Cardiac muscle cell (in vitro differentiated cells and primary cell): ENCODE data around the gene CACUL1. TPM values are rescaled to one million over a fixed set of nuclear protein-coding genes. Genes with fewer than 3 reads are reported as not detected.
A peak's percentile ranks its signal among the peaks of the same experiment; 100 is the strongest.

Experiments used
- DNase-seq, 2 donors: peaks; one replicate each; pipeline versions ENCODE4 v3.0.0 to v3.0.0-alpha.2; 2010 to 2017; ENCODE audit warnings: low read depth in 1 of 2, low spot score in 1 of 2
- H3K27ac ChIP-seq: fragments of 200-600 bp; sonication (generic); 2 replicates; pipeline ENCODE4 v1.5.1; 2016
- H3K27me3 ChIP-seq: fragments of 200-600 bp; sonication (generic); 2 replicates; pipeline ENCODE4 v1.6.0; 2016; ENCODE audit warnings: control low read depth
- H3K36me3 ChIP-seq: fragments of 200-600 bp; sonication (generic); 2 replicates; pipeline ENCODE4 v1.5.1; 2016; ENCODE audit warnings: control low read depth
- H3K4me1 ChIP-seq: fragments of 200-600 bp; sonication (generic); 2 replicates; pipeline ENCODE4 v1.8.1; 2017; ENCODE audit warnings: low read depth, mild to moderate bottlenecking, mixed run types
- H3K4me3 ChIP-seq: fragments of 200-600 bp; sonication (generic); 2 replicates; pipeline ENCODE4 v1.5.1; 2016; ENCODE audit warnings: mild to moderate bottlenecking
- H3K9me3 ChIP-seq: fragments of 200-600 bp; sonication (generic); 2 replicates; pipeline ENCODE4 v1.5.1; 2017; ENCODE audit warnings: low read depth, mild to moderate bottlenecking, control low read depth
- polyA plus RNA-seq: library from polyadenylated mRNA; unstranded; fragments of >200 nt; fragmentation: Nextera tagmentation; extraction: Ambion mirVana; gene quantifications from 2 replicates; pipeline ENCODE4 v1.2.1, GENCODE V29; 2016
- total RNA-seq: library from RNA; depleted of rRNA; stranded (reverse); fragments of >200 nt; gene quantifications from 2 replicates; pipeline ENCODE4 v1.2.3, GENCODE V29; 2016
- TF ChIP-seq, protein P1 (sequence below): IDR thresholded peaks from 2 replicates; pipeline ENCODE4 v1.5.1; 2012; ENCODE audit warnings: low read depth, mild to moderate bottlenecking, low read length

Gene CACUL1
- total and polyA plus RNA-seq, 2 experiments from 2014 or later, result 35.6 to 40.5 TPM

DNA sequence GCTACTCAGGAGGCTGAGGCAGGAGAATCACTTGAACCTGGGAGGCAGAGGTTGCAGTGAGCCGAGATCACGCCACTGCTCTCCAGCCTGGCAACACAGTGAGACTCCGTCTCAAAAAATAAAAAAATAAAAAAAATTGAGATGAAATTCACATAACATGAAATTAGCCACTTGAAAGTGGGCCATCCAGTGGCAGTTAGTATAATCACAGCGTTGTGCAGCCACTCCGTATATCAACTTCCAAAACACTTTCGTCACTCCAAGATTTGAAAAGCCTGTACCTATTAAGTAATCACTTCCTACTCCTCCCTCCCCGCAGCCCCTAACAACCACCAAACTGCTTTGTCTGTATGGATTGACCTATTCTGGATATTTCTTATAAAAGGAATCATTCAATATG lies 20.7 kb upstream of the CACUL1 start:
- no peaks in the 10 kb centered on the region for H3K36me3 ChIP-seq
- no peak overlapping the region for H3K27ac ChIP-seq
- DNase-seq, result peak in 1 of 2 donors; percentile 22
- no peaks in the 10 kb centered on the region for H3K9me3 ChIP-seq
- TF ChIP-seq, protein P1, sequence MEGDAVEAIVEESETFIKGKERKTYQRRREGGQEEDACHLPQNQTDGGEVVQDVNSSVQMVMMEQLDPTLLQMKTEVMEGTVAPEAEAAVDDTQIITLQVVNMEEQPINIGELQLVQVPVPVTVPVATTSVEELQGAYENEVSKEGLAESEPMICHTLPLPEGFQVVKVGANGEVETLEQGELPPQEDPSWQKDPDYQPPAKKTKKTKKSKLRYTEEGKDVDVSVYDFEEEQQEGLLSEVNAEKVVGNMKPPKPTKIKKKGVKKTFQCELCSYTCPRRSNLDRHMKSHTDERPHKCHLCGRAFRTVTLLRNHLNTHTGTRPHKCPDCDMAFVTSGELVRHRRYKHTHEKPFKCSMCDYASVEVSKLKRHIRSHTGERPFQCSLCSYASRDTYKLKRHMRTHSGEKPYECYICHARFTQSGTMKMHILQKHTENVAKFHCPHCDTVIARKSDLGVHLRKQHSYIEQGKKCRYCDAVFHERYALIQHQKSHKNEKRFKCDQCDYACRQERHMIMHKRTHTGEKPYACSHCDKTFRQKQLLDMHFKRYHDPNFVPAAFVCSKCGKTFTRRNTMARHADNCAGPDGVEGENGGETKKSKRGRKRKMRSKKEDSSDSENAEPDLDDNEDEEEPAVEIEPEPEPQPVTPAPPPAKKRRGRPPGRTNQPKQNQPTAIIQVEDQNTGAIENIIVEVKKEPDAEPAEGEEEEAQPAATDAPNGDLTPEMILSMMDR, result peak; percentile 20
- no peaks in the 10 kb centered on the region for H3K4me1 ChIP-seq
- no peaks in the 10 kb centered on the region for H3K27me3 ChIP-seq
- no peak overlapping the region for H3K4me3 ChIP-seq

DNA sequence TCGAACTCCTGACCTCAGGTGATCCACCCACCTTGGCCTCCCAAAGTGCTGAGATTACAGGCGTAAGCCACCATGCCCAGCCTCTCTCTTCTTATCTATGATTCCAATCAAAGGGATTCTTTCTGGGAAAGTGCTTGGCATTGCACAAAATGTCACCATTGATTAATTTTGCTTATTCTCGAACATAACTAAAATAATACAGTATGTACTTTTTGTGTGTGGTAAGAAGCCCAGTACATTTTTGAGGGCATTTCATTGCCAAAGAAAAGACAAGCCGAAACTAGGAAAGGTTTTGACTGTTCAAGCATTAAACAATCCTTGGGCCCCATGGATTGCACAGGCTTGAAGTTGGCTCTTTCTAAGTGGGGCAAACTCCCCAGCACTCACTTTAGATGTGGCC lies 18.3 kb upstream of the CACUL1 start:
- no peaks in the 10 kb centered on the region for H3K4me1 ChIP-seq
- DNase-seq, result no peak
- no peaks in the 10 kb centered on the region for H3K36me3 ChIP-seq
- H3K4me3 ChIP-seq, result no peak overlapping the region
- no peaks in the 10 kb centered on the region for H3K9me3 ChIP-seq
- no peak overlapping the region for H3K27ac ChIP-seq
- H3K27me3 ChIP-seq, result no peaks in the 10 kb centered on the region
- TF ChIP-seq, protein P1, result no peak

DNA sequence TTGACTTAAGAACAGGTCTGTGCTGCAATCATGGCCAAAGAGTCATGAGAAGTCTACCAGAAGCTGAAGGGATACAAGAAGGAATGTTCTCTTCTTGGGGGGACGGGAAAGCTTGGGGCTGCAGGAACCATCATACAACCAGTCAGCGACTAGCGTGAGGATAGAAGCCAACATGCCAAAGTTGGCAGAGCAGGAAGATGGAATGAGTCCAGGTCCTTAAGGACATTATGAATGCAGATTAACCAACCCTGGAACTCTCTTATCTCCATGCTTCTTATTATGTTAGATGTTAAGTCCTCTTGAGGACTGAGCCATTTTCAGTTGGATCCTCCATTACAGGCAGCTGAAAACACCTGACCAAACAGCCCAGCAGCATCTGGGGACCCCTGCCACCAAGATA lies 17.2 kb upstream of the CACUL1 start:
- no peak overlapping the region for H3K4me3 ChIP-seq
- no peaks in the 10 kb centered on the region for H3K4me1 ChIP-seq
- no peak for DNase-seq
- H3K27me3 ChIP-seq, result no peaks in the 10 kb centered on the region
- no peaks in the 10 kb centered on the region for H3K9me3 ChIP-seq
- TF ChIP-seq, protein P1, result no peak
- no peaks in the 10 kb centered on the region for H3K36me3 ChIP-seq
- H3K27ac ChIP-seq, result no peak overlapping the region

DNA sequence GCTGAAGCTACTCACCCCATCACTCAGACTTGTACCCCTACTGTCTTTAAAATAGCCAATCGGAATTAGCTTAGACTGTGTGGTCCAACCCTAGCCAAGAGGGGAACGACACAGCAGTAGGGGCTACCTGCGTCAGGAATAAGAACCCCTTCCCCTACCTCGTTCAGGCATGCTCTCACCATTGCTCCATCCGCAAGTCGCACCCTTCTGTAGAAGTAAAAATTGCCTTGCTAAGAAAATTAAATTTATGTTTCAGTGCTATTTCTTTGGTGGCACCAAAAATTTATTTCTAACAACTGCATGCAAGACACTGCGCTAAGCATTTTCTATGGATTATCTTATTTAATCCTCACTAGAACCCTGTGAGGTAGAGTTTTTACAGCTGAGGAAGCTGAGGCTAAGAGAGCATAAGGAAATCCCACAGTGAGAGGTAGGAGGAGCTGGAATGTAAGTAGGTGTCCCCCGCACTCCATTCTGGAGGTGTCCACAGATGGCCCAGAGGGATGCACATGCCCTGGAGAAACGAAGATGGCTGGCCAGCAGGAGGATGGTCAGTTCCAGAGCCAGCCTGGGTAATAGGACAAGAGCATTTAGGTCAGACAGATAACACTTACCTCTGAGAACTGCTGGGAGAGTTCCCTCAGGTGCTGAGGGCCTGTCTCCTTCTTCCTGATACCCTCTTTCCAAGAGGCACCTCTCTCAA lies 15.3 kb upstream of the CACUL1 start:
- no peak for DNase-seq
- Histone ChIP-seq H3K4me3 (no peak overlapping the region), H3K4me1 (no peaks in the 10 kb centered on the region), H3K27me3 (no peaks in the 10 kb centered on the region), H3K36me3 (no peaks in the 10 kb centered on the region), H3K27ac (no peak overlapping the region), H3K9me3 (no peaks in the 10 kb centered on the region)
- TF ChIP-seq, protein P1, result no peak

DNA sequence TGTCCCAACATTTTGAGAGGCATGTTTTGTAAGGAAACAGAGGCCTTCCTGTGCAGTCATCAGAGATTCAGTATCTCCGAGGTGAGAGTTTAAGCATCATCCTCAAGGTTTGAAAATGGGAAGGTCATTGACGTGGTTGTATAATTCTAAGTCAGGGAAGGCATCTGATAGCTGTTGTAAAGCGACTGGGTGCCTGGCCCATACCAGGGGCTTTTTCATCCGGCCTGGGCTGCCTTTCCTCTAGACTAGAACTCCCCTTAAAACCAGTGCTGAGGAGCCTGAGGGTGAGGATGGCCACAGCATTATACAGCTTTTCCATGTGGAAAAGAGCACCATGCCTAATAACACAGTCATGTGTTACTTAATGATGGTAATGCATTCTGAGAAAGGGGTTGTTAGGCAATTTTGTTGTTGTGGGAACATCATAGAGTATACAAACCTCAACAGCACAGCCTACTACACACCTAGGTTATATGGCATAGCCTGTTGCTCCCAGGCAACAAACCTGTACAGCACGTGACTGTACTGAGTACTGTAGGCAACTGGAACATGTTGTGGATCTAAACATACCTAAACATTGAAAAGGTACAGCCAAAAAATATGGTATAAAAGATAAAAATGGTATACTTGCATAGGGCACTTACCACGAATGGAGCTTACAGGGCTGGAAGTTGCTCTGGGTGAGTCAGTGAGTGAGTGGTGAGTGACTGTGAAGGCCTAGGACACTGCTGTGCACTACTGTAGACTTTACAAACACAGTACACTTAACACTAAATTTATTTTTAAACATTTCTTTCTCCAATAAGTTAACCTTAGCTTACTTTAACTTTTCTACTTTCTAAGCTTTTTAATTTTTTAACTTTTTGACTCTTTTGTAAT lies 13.5 kb upstream of the CACUL1 start:
- TF ChIP-seq, protein P1, result no peak
- no peaks in the 10 kb centered on the region for H3K9me3 ChIP-seq
- no peak overlapping the region for H3K27ac ChIP-seq
- no peaks in the 10 kb centered on the region for H3K4me1 ChIP-seq
- no peaks in the 10 kb centered on the region for H3K27me3 ChIP-seq
- no peak overlapping the region for H3K4me3 ChIP-seq
- DNase-seq, result no peak
- H3K36me3 ChIP-seq, result no peaks in the 10 kb centered on the region
